K562 (cell line): ENCODE measurements around the gene TRIM69.

Experiments used
- PHF21A ChIP-seq: fragments of 450-650 bp; IDR thresholded peaks from 2 replicates; pipeline ENCODE4 v1.6.1; 2017; ENCODE audit warnings: low read depth, borderline replicate concordance
- TF ChIP-seq, protein P1 (sequence below): sonication (generic); formaldehyde crosslinking; IDR thresholded peaks from 2 replicates; pipeline ENCODE4 v1.9.0; 2022; ENCODE audit warnings: mild to moderate bottlenecking, missing genetic modification reagents

DNA sequence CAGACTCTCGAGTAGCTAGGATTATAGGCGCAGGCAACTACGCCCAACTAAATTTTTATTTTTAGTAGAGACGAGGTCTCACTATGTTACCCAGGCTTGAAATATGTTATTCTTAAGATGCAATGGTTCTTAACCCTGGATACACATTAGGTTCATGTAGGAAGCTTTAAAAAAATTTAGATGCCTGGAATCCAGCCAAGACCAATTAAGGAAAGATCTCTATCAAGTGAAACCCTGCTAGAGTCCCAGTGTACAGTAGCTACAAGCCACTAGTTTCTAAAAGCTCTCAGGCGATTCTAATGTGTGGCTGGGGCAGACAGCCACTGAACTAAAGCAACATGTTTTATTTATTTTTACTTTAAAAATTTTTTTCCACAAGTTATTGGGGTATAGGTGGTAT lies 33.2 kb downstream of the TRIM69 start:
- TF ChIP-seq PHF21A = no peak
- TF ChIP-seq, protein P1, sequence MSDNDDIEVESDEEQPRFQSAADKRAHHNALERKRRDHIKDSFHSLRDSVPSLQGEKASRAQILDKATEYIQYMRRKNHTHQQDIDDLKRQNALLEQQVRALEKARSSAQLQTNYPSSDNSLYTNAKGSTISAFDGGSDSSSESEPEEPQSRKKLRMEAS (CRISPR knock-in tag) = no peak
